ENCODE measurements around the gene RHOU. TPM values are rescaled to one million over a fixed set of nuclear protein-coding genes. Genes with fewer than 3 reads are reported as not detected.

Gene RHOU
- total RNA-seq, 1 experiment from 2014 or later = 0.26 TPM

GRCh38 chr1:228752258-228752657 is 17.0 kb downstream of the RHOU start:
- H3K27me3 ChIP-seq (ENCODE audit: low read length) = peaks cover 93% of the 10 kb centered on the region
- DNase-seq = no peak
- H3K4me3 ChIP-seq (ENCODE audit: low read length) = no peak overlapping the region
- H3K4me1 ChIP-seq (ENCODE audit: insufficient read depth, low read length) = no peaks in the 10 kb centered on the region
- H3K4me2 ChIP-seq (ENCODE audit: low read length) = no peak overlapping the region
- H3K79me2 ChIP-seq (ENCODE audit: low read length) = no peaks in the 10 kb centered on the region
- H3K9me3 ChIP-seq (ENCODE audit: low read length) = no peaks in the 10 kb centered on the region
- intact Hi-C loops (cut with micrococcal nuclease) = no loop called here
- H3F3A ChIP-seq (ENCODE audit: low read length, unreplicated experiment) = no peaks in the 10 kb centered on the region
- no peak overlapping the region for H3K9ac ChIP-seq (ENCODE audit: low read length)
- ChIA-PET POLR2A (ENCODE audit: unreplicated experiment) (no interaction called here), CTCF (no interaction called here)
- no peaks in the 10 kb centered on the region for H3K36me3 ChIP-seq (ENCODE audit: low read depth, low read length)
- no peaks in the 10 kb centered on the region for H3K9me2 ChIP-seq (replicated peaks; ENCODE audit: low read length)
- no peaks in the 10 kb centered on the region for H4K20me1 ChIP-seq (ENCODE audit: low read length)
- ATAC-seq = no peak
- no peak overlapping the region for H3K27ac ChIP-seq (ENCODE audit: low read length)
- no peak overlapping the region for H2AFZ ChIP-seq (ENCODE audit: low read length)
- no TSS peak for BruUV-seq (replicated peaks)
- TF ChIP-seq EZH2phosphoT487 (IDR thresholded peaks at IDR 0.05; ENCODE audit: borderline replicate concordance, low read length) (no peak), CTCF (conservative IDR thresholded peaks at IDR 0.05; ENCODE audit: low read depth, low read length) (no peak)

- ATAC-seq = no peak
- Histone ChIP-seq H2AFZ (ENCODE audit: low read length) (no peak overlapping the region), H3K9me2 (replicated peaks; ENCODE audit: low read length) (no peaks in the 10 kb centered on the region), H3K4me2 (ENCODE audit: low read length) (no peak overlapping the region), H4K20me1 (ENCODE audit: low read length) (no peaks in the 10 kb centered on the region), H3K27ac (ENCODE audit: low read length) (no peak overlapping the region), H3K27me3 (ENCODE audit: low read length) (peaks cover 98% of the 10 kb centered on the region), H3F3A (ENCODE audit: low read length, unreplicated experiment) (no peaks in the 10 kb centered on the region), H3K9me3 (ENCODE audit: low read length) (no peaks in the 10 kb centered on the region), H3K4me1 (ENCODE audit: insufficient read depth, low read length) (no peaks in the 10 kb centered on the region), H3K4me3 (ENCODE audit: low read length) (no peak overlapping the region), H3K36me3 (ENCODE audit: low read depth, low read length) (no peaks in the 10 kb centered on the region), H3K79me2 (ENCODE audit: low read length) (no peaks in the 10 kb centered on the region), H3K9ac (ENCODE audit: low read length) (no peak overlapping the region)
- no peak for DNase-seq
- POLR2A ChIA-PET (ENCODE audit: unreplicated experiment) = no interaction called here
- CTCF ChIA-PET = no interaction called here
- TF ChIP-seq EZH2 (IDR thresholded peaks at IDR 0.05; ENCODE audit: low read length, unreplicated experiment) = no peak
- TF ChIP-seq EZH2phosphoT487 (IDR thresholded peaks at IDR 0.05; ENCODE audit: borderline replicate concordance, low read length) = no peak
- TF ChIP-seq CTCF (conservative IDR thresholded peaks at IDR 0.05; ENCODE audit: low read depth, low read length) = no peak
- intact Hi-C loops (cut with micrococcal nuclease) = no loop called here
- BruUV-seq (replicated peaks) = no TSS peak
Measured at GRCh38 chr1:228752675-228753265, 17.5 kb downstream of the RHOU start.

DNA sequence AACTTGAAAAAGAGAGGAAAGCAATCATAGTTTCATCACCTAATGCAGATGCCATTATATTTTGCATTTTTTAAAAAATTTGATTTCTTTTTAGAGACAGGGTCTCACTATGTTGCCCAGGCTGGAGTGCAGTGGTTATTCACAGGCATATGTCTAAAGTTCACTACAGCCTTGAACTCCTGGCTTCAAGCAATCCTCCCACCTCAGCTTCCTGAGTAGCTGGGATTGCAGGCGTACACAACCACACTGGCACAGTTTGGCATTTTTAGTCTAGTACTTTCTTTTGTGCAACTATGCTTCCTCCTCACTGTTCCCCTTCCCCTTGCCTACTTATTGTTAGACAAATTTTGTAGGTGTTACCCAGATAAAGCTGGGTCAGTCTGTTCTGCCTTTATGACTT is 18.0 kb downstream of the RHOU start:
- POLR2A ChIA-PET (ENCODE audit: unreplicated experiment) = no interaction called here
- DNase-seq (no peak), ATAC-seq (no peak)
- H3F3A ChIP-seq (ENCODE audit: low read length, unreplicated experiment) = no peaks in the 10 kb centered on the region
- CTCF ChIA-PET = no interaction called here
- H3K4me3 ChIP-seq (ENCODE audit: low read length) = no peak overlapping the region
- no peaks in the 10 kb centered on the region for H4K20me1 ChIP-seq (ENCODE audit: low read length)
- no peaks in the 10 kb centered on the region for H3K36me3 ChIP-seq (ENCODE audit: low read depth, low read length)
- intact Hi-C loops (cut with micrococcal nuclease) = no loop called here
- no peak overlapping the region for H3K27ac ChIP-seq (ENCODE audit: low read length)
- no peaks in the 10 kb centered on the region for H3K9me2 ChIP-seq (replicated peaks; ENCODE audit: low read length)
- no peak overlapping the region for H2AFZ ChIP-seq (ENCODE audit: low read length)
- H3K9ac ChIP-seq (ENCODE audit: low read length) = no peak overlapping the region
- no peak overlapping the region for H3K4me2 ChIP-seq (ENCODE audit: low read length)
- no peaks in the 10 kb centered on the region for H3K4me1 ChIP-seq (ENCODE audit: insufficient read depth, low read length)
- no peaks in the 10 kb centered on the region for H3K79me2 ChIP-seq (ENCODE audit: low read length)
- no TSS peak for BruUV-seq (replicated peaks)
- TF ChIP-seq EZH2phosphoT487 (IDR thresholded peaks at IDR 0.05; ENCODE audit: borderline replicate concordance, low read length) (no peak), EZH2 (IDR thresholded peaks at IDR 0.05; ENCODE audit: low read length, unreplicated experiment) (no peak), CTCF (conservative IDR thresholded peaks at IDR 0.05; ENCODE audit: low read depth, low read length) (no peak)
- no peaks in the 10 kb centered on the region for H3K9me3 ChIP-seq (ENCODE audit: low read length)
- peaks cover 98% of the 10 kb centered on the region for H3K27me3 ChIP-seq (ENCODE audit: low read length)

All from PC-3 (cell line).